HG02571 (cell line): ENCODE data around the gene LBP.
"Not testable (repeated sequence)": the region's sequence is repeated elsewhere in the genome, so short reads cannot be mapped to it uniquely, and the experiment has no call there.

Experiments used
- ATAC-seq: cut with Tn5 transposase; IDR thresholded peaks from one replicate; pipeline ENCODE4 v1.9.1; 2021; ENCODE audit warnings: mild to moderate bottlenecking, moderate library complexity; ENCODE audit not compliant: unreplicated experiment

The LBP gene

GRCh38 chr20:38346741-38347140 lies 459 bp downstream of the LBP start:
- no peak for ATAC-seq

DNA sequence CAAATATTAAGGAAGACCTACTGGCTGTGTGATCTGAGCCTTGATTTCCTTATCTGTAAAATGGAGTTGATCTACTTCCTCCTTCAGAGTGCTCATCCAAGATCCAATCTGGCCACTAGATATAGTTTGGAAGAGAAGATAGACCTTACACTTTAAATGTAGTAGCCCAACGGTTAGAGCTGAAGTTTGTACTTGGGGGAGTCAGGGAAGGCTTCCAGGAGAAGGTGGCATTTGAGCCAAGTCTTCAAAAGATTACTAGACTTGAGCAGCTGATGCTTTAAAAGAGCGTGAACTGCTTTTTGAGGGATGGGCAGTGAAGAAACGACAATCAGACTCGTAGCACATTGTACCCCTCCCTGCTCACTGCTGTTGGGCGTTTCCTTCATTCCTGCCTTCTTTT lies 3.6 kb downstream of the LBP start:
- no peak for ATAC-seq

- no peak for ATAC-seq
Observed at GRCh38 chr20:38350879-38351775, 4.8 kb downstream of the LBP start.

GRCh38 chr20:38353316-38353715 lies 7.0 kb downstream of the LBP start:
- no peak for ATAC-seq

GRCh38 chr20:38354227-38354626 lies 7.9 kb downstream of the LBP start:
- no peak for ATAC-seq

DNA sequence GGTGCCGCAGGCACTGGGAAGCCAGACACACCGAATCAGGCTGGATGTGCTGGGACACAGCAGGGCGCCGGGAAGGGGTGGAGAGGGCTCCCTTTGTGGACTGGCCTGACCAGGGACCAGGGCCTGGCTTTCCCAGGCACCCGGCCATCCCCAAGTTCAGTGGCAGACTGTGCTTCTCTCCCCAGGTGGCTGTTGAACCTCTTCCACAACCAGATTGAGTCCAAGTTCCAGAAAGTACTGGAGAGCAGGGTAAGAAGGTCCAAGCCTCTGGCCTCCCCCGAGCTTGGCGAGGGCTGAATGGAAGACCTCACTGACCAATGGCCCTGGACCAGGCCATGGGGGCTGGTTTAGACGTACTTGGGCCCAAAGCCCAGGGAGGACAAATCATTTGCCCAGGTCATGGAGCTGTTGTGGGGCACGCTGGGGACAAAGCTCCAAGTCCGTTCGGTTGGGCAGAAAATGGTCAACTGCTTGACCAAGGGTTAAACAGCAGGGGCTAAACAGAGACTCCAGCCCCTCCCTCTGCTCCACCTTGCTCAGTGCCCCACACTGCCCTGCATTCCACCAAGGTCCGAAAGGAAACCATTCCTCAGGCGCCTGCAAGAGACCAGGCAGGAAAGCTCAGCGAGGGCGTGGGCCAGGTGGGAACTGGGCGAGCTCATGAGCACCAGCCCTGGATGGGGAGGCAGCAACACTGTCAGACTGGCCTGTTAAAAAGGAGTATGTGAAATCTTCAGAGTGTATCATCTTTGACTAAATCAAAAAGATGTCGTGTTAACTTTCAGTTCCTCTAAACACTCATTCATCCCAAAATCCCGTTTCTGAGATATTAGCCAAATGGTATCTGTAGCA lies 9.1 kb downstream of the LBP start:
- ATAC-seq = no peak

DNA sequence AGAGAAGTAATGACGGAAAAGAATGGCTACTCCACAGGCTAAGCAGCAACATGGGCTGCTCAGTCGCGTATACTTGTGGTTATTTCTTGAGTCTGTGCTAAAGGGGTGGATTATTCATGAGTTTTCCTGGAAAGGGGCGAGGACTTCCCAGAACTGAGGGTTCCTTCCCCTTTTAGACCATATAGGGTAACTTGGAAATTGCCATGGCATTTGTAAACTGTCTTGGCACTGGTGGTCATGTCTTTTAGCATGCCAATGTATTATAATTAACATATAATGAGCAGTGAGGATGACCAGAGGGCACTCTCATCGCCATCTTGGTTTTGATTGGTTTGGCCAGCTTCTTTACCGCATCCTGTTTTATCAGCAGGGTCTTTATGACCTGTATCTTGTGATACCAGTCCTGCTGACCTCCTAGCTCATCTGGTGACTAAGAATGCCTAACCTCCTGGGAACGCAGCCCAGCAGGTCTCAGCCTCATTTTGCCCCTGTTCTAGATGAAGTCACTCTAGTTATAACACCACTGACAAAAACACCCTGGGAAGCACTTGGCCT lies 11.4 kb downstream of the LBP start:
- no peak for ATAC-seq

DNA sequence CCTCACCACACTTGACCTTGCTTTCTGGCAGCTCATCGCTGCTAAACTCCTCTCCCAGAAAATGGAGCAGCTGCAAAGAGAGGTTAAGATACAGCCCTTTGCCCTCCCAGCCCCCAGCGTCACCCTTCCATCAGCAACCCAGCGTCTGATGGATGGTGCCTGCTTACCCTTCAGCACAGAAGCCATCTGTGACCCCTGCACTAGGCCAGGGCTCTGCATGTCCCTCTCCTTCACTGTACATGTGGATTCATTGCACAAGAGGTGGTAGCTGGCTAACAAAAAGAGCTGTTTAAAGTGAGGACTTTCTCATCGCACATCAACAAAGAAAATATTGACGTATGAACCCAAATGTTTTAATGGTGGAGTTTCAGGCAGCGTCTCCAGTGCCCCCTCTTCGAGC lies 12.3 kb downstream of the LBP start:
- ATAC-seq = no peak

- ATAC-seq = no peak
Observed at GRCh38 chr20:38363004-38363747, 16.9 kb downstream of the LBP start.

DNA sequence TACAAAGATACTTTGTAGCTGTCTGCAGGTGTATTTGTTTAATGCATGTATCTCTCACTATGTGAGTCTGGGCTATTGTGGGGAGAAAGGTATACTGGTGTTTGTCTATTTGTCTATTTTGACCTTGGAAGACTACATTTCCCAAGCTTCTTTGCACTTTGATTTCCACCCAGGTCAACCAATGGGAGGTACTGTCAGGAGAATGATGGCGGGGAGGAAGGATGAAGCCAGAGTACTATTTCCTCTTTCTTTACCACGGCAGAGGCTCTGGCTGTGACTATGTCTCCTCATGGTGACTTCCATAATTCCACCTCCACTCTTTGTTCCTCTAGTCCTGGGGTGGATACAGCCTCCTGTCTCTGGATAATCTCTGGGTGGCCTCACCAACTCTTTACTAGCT lies 23.1 kb downstream of the LBP start:
- ATAC-seq = no peak

- ATAC-seq = no peak
Observed at GRCh38 chr20:38372806-38373205, 26.5 kb downstream of the LBP start.

- no peak for ATAC-seq
Observed at GRCh38 chr20:38373231-38373867, 27.1 kb downstream of the LBP start.

- no peak for ATAC-seq
Observed at GRCh38 chr20:38373898-38374297, 27.6 kb downstream of the LBP start.

DNA sequence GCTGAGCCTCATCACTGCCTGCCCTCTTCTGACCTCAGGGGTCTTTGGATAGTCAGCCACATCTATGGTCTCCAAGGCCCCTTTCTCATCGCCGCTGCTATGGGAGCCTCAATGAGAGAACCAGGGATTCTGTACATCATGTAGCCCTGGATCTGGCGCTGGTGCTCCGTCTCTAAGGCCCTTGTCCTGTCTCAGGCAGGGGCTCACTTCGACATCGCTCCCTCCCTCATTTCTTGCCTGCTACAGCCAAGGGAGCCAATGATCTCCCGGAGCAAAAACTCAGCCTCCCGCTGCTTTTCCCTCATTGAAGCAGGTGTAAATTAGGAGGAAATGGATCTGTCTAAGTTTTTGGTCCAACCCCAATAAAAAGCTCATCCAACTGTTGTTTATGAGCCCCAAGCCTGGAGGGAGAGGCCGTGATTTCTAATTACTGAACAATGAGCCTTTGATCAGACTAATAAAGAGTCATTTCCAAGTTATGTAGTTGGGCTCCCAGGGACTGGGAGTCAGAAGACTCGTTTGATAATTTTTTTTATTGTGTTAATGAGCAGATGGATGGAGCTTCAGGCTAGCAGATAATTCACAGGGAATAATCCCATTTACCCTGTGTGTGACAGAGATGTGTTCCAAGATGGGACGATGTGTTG lies 30.9 kb downstream of the LBP start:
- ATAC-seq = no peak

- ATAC-seq = not testable (repeated sequence)
Observed at GRCh38 chr20:38377838-38378237, 31.6 kb downstream of the LBP start.

DNA sequence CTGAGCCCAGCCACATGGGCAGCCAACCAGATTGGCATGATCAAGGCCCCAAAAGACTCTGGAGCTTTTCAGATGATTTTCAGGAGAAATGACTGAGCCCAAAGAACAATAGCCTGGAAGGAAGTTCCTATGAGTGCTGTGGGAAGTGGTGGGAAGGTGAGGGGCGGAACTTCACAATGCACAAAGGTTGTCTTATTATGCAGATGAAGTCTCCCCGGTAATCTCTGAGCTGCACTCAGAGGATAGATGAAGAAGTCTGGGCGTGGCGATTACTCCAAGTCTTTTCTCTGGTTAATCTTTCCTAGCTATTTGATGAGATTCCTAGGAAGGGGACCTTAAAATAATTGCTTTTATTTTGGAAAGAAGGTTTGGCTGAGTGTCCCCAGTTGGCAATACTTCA lies 36.9 kb downstream of the LBP start:
- no peak for ATAC-seq

DNA sequence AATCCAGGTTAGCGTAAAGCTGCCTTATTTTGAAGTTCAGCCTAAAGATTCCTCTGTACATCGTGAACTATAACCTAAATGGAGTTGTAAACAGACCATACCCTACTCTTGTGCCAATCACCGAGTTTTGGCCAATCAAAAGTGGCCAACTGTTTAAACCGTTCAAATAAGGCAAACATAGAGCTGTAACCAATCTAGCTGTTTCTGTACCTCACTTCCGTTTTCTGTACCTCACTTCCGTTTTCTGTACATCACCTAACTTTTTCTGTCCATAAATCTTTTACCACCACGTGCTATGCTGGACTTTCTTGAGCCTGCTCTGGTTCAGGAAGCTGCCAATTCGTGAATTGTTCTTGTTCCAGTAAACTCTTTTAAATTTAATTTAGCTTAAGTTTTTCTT lies 39.7 kb downstream of the LBP start:
- ATAC-seq = no peak

GRCh38 chr20:38386851-38387250 lies 40.6 kb downstream of the LBP start:
- no peak for ATAC-seq

GRCh38 chr20:38387953-38388352 lies 41.7 kb downstream of the LBP start:
- ATAC-seq = no peak

GRCh38 chr20:38392356-38392755 lies 46.1 kb downstream of the LBP start:
- ATAC-seq = no peak
